Transverse colon (tissue), 4 donors: ENCODE results near the gene PACSIN1. TPM values are rescaled to one million over a fixed set of nuclear protein-coding genes. Genes with fewer than 3 reads are reported as not detected.

Experiments used
- DNase-seq: peaks from one replicate; pipeline ENCODE4 v3.0.0-alpha.2; 2019
- H3K27ac ChIP-seq, 4 donors: fragments of 200-600 bp; sonication (generic); 2 replicates each; pipeline ENCODE4 v1.5.1; 2016 to 2018; ENCODE audit warnings: inconsistent platforms in 4 of 4
- H3K27me3 ChIP-seq: fragments of 200-600 bp; sonication (generic); 2 replicates; pipeline ENCODE4 v1.5.1; 2017; ENCODE audit warnings: inconsistent platforms
- H3K36me3 ChIP-seq, 4 donors: fragments of 200-600 bp; sonication (generic); 2 replicates each; pipeline ENCODE4 v1.5.1; 2017 to 2019; ENCODE audit warnings: inconsistent platforms in 4 of 4
- H3K4me1 ChIP-seq, 4 donors: fragments of 200-600 bp; sonication (generic); 2 replicates each; pipeline ENCODE4 v1.5.1; 2017 to 2020; ENCODE audit warnings: inconsistent platforms in 4 of 4
- H3K4me3 ChIP-seq, 4 donors: fragments of 200-600 bp; sonication (generic); 1 replicate in 1 of 4; 2 replicates in 3 of 4; pipeline versions ENCODE4 v1.5.1 to v1.6.1; 2017 to 2019; ENCODE audit warnings: inconsistent platforms in 4 of 4
- H3K9me3 ChIP-seq, 2 donors: fragments of 200-600 bp; sonication (generic); 2 replicates each; pipeline ENCODE4 v1.5.1; 2017 to 2019; ENCODE audit warnings: inconsistent platforms in 2 of 2
- EP300 ChIP-seq: sonication (generic); formaldehyde crosslinking; IDR thresholded peaks from one replicate; pipeline ENCODE4 v1.6.1; 2017; ENCODE audit warnings: antibody characterized with exemption, low read depth
- POLR2A ChIP-seq: fragments of 450-650 bp; IDR thresholded peaks from one replicate; pipeline ENCODE4 v1.6.1; 2016; ENCODE audit warnings: antibody characterized with exemption, mild to moderate bottlenecking, moderate library complexity
- POLR2AphosphoS5 ChIP-seq, 3 donors: sonication (generic); formaldehyde crosslinking; IDR thresholded peaks; one replicate each; pipeline ENCODE4 v1.6.1; 2016; ENCODE audit warnings: antibody characterized with exemption in 3 of 3
- WGBS, 2 donors: methylation state at CpG; one replicate each; pipeline ENCODE4 v1.1.5; 2018; ENCODE audit warnings: low coverage in 1 of 2; 5-methylcytosine and 5-hydroxymethylcytosine counted together
- in situ Hi-C, 4 donors: fragments of 200-750 bp; cut with MboI; loops; one replicate each; pipeline versions ENCODE4 v1.15.0 to v1.15.1; 2017; ENCODE audit warnings: low sequenced_read_pairs in 3 of 4, low pct_ligation_motif_present in 1 of 4, low pct_unique_long_range_greater_than_20kb in 1 of 4
- intact Hi-C: fragments of 100-400 bp; cut with DNase I; formaldehyde crosslinking; loops from one replicate; pipeline ENCODE4 v1.15.1; 2023; ENCODE audit warnings: low total_unique reads
- total RNA-seq, 4 donors: library from RNA; depleted of rRNA; stranded (reverse); fragments of >200 nt; gene quantifications; one replicate each; pipeline ENCODE4 v1.1.0, GENCODE V29; 2016
- TF ChIP-seq, protein P1 (sequence below), 5 experiments: fragments of 200-600 bp in 3 of 5; fragments of 450-650 bp in 2 of 5; sonication (generic) in 3 of 5; IDR thresholded peaks; 1 replicate in 2 of 5; 2 replicates in 3 of 5; pipeline ENCODE4 v1.5.1; 2016 to 2017; ENCODE audit warnings: antibody characterized with exemption in 5 of 5, inconsistent platforms in 3 of 5, mild to moderate bottlenecking in 2 of 5, moderate library complexity in 1 of 5

PACSIN1 gene
- total RNA-seq, 4 donors from 2014 or later, result 0.27 to 1.9 TPM; not detected in 2

DNA sequence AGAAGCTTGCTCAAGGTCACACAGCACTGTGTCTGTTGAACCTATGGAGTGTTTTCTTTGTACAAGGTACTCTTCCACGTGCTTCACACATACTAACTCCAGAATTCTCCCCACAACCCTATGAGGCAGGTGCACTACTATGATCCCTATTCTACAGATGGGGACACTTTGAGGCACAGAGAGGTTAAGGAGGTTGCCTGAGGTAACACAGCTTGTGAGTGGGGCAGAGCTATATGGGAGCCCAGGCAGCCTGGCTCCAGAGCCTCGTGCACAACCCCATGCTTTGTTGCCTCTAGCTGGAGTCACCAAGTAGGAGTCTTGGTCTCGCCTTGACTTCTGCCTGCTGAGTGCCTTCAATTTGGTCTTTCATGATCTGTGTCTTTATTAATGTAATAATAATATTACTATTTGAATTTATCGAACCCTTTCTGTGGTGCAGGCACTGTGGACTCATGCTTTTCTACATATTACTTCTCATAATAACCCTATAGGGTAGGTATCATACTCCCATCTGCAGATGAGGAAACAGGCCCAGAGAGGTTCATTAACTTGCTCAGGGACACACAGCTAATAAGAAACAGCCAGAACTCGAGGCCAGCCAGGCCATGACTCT lies 103.6 kb downstream of the PACSIN1 start:
- no peak overlapping the region for H3K27ac ChIP-seq
- no peaks in the 10 kb centered on the region for H3K9me3 ChIP-seq
- no peak overlapping the region for H3K4me3 ChIP-seq
- in situ Hi-C loops, result no loop called here
- no peaks in the 10 kb centered on the region for H3K36me3 ChIP-seq
- H3K27me3 ChIP-seq, result peaks cover 23% of the 10 kb centered on the region
- intact Hi-C loops, result no loop called here
- DNase-seq, result no peak
- TF ChIP-seq POLR2AphosphoS5 (IDR thresholded peaks at IDR 0.05) (no peak), EP300 (no peak), POLR2A (no peak)
- TF ChIP-seq, protein P1, sequence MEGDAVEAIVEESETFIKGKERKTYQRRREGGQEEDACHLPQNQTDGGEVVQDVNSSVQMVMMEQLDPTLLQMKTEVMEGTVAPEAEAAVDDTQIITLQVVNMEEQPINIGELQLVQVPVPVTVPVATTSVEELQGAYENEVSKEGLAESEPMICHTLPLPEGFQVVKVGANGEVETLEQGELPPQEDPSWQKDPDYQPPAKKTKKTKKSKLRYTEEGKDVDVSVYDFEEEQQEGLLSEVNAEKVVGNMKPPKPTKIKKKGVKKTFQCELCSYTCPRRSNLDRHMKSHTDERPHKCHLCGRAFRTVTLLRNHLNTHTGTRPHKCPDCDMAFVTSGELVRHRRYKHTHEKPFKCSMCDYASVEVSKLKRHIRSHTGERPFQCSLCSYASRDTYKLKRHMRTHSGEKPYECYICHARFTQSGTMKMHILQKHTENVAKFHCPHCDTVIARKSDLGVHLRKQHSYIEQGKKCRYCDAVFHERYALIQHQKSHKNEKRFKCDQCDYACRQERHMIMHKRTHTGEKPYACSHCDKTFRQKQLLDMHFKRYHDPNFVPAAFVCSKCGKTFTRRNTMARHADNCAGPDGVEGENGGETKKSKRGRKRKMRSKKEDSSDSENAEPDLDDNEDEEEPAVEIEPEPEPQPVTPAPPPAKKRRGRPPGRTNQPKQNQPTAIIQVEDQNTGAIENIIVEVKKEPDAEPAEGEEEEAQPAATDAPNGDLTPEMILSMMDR (IDR thresholded peaks at IDR 0.05), result no peak
- WGBS, 2 donors, result 56 to 65% methylated on average over 4 to 5 of the region's 5 CpGs
- H3K4me1 ChIP-seq, result peaks cover 0 to 11% (median 2%) of the 10 kb centered on the region in 4 donors

DNA sequence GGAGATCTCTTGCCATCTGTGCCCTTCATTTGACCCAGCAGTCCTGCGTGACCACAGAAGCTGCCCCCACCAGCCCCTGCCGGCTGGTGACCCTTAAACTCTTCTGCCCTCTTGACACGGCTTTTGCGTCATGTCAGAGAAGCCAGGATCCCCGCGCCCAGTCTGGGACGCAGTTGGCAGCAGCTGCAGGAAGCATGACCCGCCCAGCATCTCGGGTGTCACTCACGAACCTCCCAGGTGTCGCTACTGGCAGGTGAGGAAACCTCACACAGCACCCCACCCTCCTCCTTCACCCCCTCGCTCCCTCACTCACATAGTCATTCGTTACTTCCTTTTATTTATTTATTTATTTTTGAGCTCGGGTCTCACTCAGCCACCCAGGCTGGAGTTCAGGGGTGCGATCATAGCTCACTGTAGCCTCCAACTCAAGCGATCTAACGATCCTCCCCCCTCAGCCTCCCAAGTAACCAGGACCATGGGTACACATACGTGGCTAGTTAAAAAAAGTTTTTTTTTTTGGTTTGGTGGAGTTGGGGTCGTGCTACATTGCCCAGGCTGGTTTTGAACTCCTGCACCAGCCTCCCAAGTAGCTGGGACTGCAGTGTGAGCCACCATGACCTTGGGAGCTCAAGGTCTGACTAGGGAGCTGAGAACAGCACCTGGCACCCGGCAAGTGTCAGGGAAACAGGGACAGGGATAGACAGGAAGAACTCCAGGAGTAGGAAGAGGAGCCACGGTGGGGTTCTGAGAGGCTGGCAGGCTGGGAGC lies 104.4 kb downstream of the PACSIN1 start:
- WGBS, 2 donors, result 51 to 53% methylated on average over 8 to 21 of the region's 21 CpGs
- Histone ChIP-seq H3K27me3 (peaks cover 23% of the 10 kb centered on the region), H3K4me3 (no peak overlapping the region), H3K9me3 (no peaks in the 10 kb centered on the region), H3K36me3 (no peaks in the 10 kb centered on the region), H3K27ac (no peak overlapping the region), H3K4me1 (peaks cover 0 to 11% (median 2%) of the 10 kb centered on the region in 4 donors)
- intact Hi-C loops, result no loop called here
- peak; percentile 68 for DNase-seq
- no peak for TF ChIP-seq EP300
- TF ChIP-seq, protein P1 (IDR thresholded peaks at IDR 0.05), result no peak
- TF ChIP-seq POLR2A, result no peak
- no peak for TF ChIP-seq POLR2AphosphoS5 (IDR thresholded peaks at IDR 0.05)
- in situ Hi-C loops, result no loop called here

DNA sequence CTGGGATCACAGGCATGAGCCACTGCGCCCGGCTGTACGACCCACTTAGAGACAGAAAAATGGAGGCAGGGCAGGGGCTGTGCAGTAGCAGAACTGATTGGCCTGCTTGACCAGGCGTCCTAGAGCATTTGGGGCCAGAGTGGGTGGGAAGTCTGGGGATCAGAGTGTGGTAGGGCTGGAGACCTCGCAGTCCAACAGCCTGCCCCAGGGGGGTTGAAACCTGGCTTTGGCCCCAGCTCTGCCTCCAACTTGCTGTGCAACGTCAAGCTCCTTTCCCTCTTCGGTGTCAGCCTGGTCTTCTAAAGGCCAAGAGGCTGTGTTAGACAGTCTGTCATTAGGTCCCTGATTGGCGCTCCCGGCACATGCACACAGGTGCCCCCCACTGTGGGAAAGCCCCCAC lies 105.5 kb downstream of the PACSIN1 start:
- Histone ChIP-seq H3K4me3 (no peak overlapping the region), H3K27ac (no peak overlapping the region), H3K36me3 (no peaks in the 10 kb centered on the region), H3K9me3 (no peaks in the 10 kb centered on the region), H3K27me3 (peaks cover 23% of the 10 kb centered on the region), H3K4me1 (peaks cover 0 to 11% (median 2%) of the 10 kb centered on the region in 4 donors)
- 85% methylated on average over 9 of the region's 9 CpGs; no CpG with 5 or more reads in 1 of the 2 donors for WGBS, 2 donors
- in situ Hi-C loops (no loop called here), intact Hi-C loops (no loop called here)
- no peak for DNase-seq
- TF ChIP-seq, protein P1 (IDR thresholded peaks at IDR 0.05), result no peak
- no peak for TF ChIP-seq POLR2A
- TF ChIP-seq POLR2AphosphoS5 (IDR thresholded peaks at IDR 0.05), result no peak
- no peak for TF ChIP-seq EP300

DNA sequence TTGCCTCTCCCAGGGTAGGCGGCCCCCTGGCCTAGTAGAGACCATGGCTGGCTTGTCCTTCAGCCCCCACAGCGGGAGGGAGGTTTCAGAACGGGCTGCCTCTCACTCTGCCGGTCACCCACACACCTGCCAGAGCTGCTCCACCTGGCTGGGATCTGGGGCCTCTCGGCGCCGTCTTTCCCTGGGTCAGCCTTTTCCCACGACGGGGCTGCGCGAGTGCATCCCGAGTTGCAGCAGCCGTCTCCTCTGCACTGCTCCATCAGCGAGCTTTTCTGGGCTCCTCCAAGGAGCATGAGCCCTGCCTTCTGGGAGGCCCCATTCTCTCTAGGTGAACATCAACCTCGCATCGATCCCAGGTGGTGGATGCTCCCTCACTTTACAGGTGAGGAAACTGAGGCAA lies 106.1 kb downstream of the PACSIN1 start:
- H3K27me3 ChIP-seq, result peaks cover 23% of the 10 kb centered on the region
- 82% methylated on average over 16 of the region's 16 CpGs; no CpG with 5 or more reads in 1 of the 2 donors for WGBS, 2 donors
- intact Hi-C loops, result no loop called here
- no peak overlapping the region for H3K27ac ChIP-seq
- TF ChIP-seq, protein P1 (IDR thresholded peaks at IDR 0.05), result no peak
- no peak for TF ChIP-seq EP300
- no peak for TF ChIP-seq POLR2A
- no peak for TF ChIP-seq POLR2AphosphoS5 (IDR thresholded peaks at IDR 0.05)
- peaks cover 0 to 11% (median 2%) of the 10 kb centered on the region in 4 donors for H3K4me1 ChIP-seq
- no peaks in the 10 kb centered on the region for H3K9me3 ChIP-seq
- in situ Hi-C loops, result no loop called here
- no peak for DNase-seq
- H3K36me3 ChIP-seq, result no peaks in the 10 kb centered on the region
- H3K4me3 ChIP-seq, result no peak overlapping the region
